Neural progenitor cell (in vitro differentiated cells): ENCODE data around the gene PABPC3.

Experiments used
- CTCF ChIP-seq: fragments of 200-600 bp; sonication (generic); IDR thresholded peaks from 2 replicates; pipeline ENCODE4 v1.5.1; 2017; ENCODE audit warnings: antibody characterized with exemption, mild to moderate bottlenecking
- EZH2 ChIP-seq: fragments of 200-600 bp; sonication (generic); IDR thresholded peaks from 2 replicates; pipeline ENCODE4 v1.6.1; 2017; ENCODE audit warnings: antibody characterized with exemption, mild to moderate bottlenecking, moderate library complexity
- EZH2phosphoT487 ChIP-seq: fragments of 200-600 bp; sonication (generic); IDR thresholded peaks from 2 replicates; pipeline ENCODE4 v1.6.1; 2017; ENCODE audit warnings: antibody characterized with exemption

- TF ChIP-seq CTCF: no peak
- TF ChIP-seq EZH2: no peak
- no peak for TF ChIP-seq EZH2phosphoT487
Observed at GRCh38 chr13:25069236-25069635, 26.7 kb upstream of the PABPC3 start.
